Trophoblast cell (in vitro differentiated cells and primary cell): ENCODE data around the gene COL4A2.

Source experiments
- DNase-seq, 2 donors: peaks; one replicate each; pipeline ENCODE4 v3.0.0-alpha.2; 2016
- H2AFZ ChIP-seq: 2 replicates; pipeline ENCODE4 v1.6.1; 2013; ENCODE audit warnings: low read length, moderate library complexity, mild to moderate bottlenecking; ENCODE audit not compliant: insufficient read depth, poor library complexity
- H2AK5ac ChIP-seq: 2 replicates; pipeline ENCODE4 v1.6.1; 2013; ENCODE audit warnings: mild to moderate bottlenecking, low read length
- H2BK120ac ChIP-seq: 2 replicates; pipeline ENCODE4 v1.6.1; 2013; ENCODE audit warnings: low read length, mild to moderate bottlenecking, moderate library complexity; ENCODE audit not compliant: insufficient read depth, poor library complexity
- H2BK12ac ChIP-seq: 2 replicates; pipeline ENCODE4 v1.6.1; 2013; ENCODE audit warnings: mild to moderate bottlenecking, low read length, moderate library complexity
- H2BK5ac ChIP-seq: 2 replicates; pipeline ENCODE4 v1.6.1; 2013; ENCODE audit warnings: low read length, low read depth, moderate library complexity, mild to moderate bottlenecking; ENCODE audit not compliant: poor library complexity
- H3K14ac ChIP-seq: 2 replicates; pipeline ENCODE4 v1.6.1; 2013; ENCODE audit warnings: mild to moderate bottlenecking, low read length
- H3K18ac ChIP-seq: 2 replicates; pipeline ENCODE4 v1.6.1; 2013; ENCODE audit warnings: mild to moderate bottlenecking, low read length
- H3K23ac ChIP-seq: 2 replicates; pipeline ENCODE4 v1.6.1; 2013; ENCODE audit warnings: low read length
- H3K27ac ChIP-seq: 2 replicates; pipeline ENCODE4 v1.5.1; 2013; ENCODE audit warnings: low read depth, mild to moderate bottlenecking, inconsistent platforms, low read length, moderate library complexity
- H3K27me3 ChIP-seq: 2 replicates; pipeline ENCODE4 v1.6.1; 2013; ENCODE audit warnings: inconsistent platforms, mild to moderate bottlenecking, low read length, moderate library complexity; ENCODE audit not compliant: insufficient read depth
- H3K36me3 ChIP-seq, 2 experiments: 1 replicate in 1 of 2; 2 replicates in 1 of 2; pipeline ENCODE4 v1.6.1; 2013; ENCODE audit warnings: low read length in 2 of 2, mild to moderate bottlenecking in 2 of 2, moderate library complexity in 1 of 2; ENCODE audit not compliant: insufficient read depth in 2 of 2, control insufficient read depth in 1 of 2
- H3K4ac ChIP-seq: 2 replicates; pipeline ENCODE4 v1.6.1; 2013; ENCODE audit warnings: low read depth, mild to moderate bottlenecking, low read length, moderate library complexity
- H3K4me1 ChIP-seq, 2 experiments: 1 replicate in 1 of 2; 2 replicates in 1 of 2; pipeline ENCODE4 v1.6.1; 2013; ENCODE audit warnings: low read length in 2 of 2, mild to moderate bottlenecking in 2 of 2, moderate library complexity in 1 of 2; ENCODE audit not compliant: insufficient read depth in 2 of 2, control insufficient read depth in 1 of 2
- H3K4me2 ChIP-seq: 2 replicates; pipeline ENCODE4 v1.6.1; 2013; ENCODE audit warnings: inconsistent platforms, mild to moderate bottlenecking, low read length, moderate library complexity
- H3K4me3 ChIP-seq: 2 replicates; pipeline ENCODE4 v1.5.1; 2013; ENCODE audit warnings: mild to moderate bottlenecking, low read depth, low read length, inconsistent platforms
- H3K79me1 ChIP-seq: one replicate; pipeline ENCODE4 v1.6.1; 2013; ENCODE audit warnings: low read length
- H3K79me2 ChIP-seq: 2 replicates; pipeline ENCODE4 v1.6.1; 2013; ENCODE audit warnings: low read length, mild to moderate bottlenecking; ENCODE audit not compliant: control insufficient read depth, insufficient read depth, poor library complexity
- H3K9ac ChIP-seq: 2 replicates; pipeline ENCODE4 v1.6.1; 2013; ENCODE audit warnings: mild to moderate bottlenecking, low read length
- H3K9me3 ChIP-seq: 2 replicates; pipeline ENCODE4 v1.6.1; 2013; ENCODE audit warnings: low read depth, mild to moderate bottlenecking, control low read depth, inconsistent platforms, low read length; ENCODE audit not compliant: insufficient read depth
- H4K12ac ChIP-seq: 2 replicates; pipeline ENCODE4 v1.6.1; 2013; ENCODE audit warnings: low read depth, mild to moderate bottlenecking, low read length, moderate library complexity
- H4K8ac ChIP-seq: 2 replicates; pipeline ENCODE4 v1.6.1; 2013; ENCODE audit warnings: low read depth, mild to moderate bottlenecking, low read length, moderate library complexity
- H4K91ac ChIP-seq: one replicate; pipeline ENCODE4 v1.6.1; 2013; ENCODE audit warnings: low read depth, mild to moderate bottlenecking, low read length, moderate library complexity
- WGBS: extraction: QIAGEN DNeasy Blood & Tissue Kit; methylation state at CpG from one replicate; pipeline ENCODE4 v1.1.7; 2013; ENCODE audit warnings: missing lambda C conversion rate; ENCODE audit not compliant: insufficient read length, insufficient coverage; ENCODE audit errors: extremely low coverage; 5-methylcytosine and 5-hydroxymethylcytosine counted together

Gene COL4A2

GRCh38 chr13:110411688-110412059, 104.6 kb downstream of the COL4A2 start:
- H3K4me3 ChIP-seq = no peak overlapping the region
- H2BK5ac ChIP-seq = peak overlapping the region; percentile 89

GRCh38 chr13:110412132-110412914, 105.2 kb downstream of the COL4A2 start:
- H2AK5ac ChIP-seq = peak overlapping the region; percentile 38
- no peak overlapping the region for H4K12ac ChIP-seq
- peak; percentile 94 to 99 for DNase-seq
- peaks cover 16% of the 10 kb centered on the region for H3K79me2 ChIP-seq
- H3K4ac ChIP-seq = no peak overlapping the region
- H3K4me3 ChIP-seq = no peak overlapping the region
- H3K4me1 ChIP-seq = peaks cover 57 to 64% of the 10 kb centered on the region in 2 experiments
- H2BK5ac ChIP-seq = peak overlapping the region; percentile 89
- H3K14ac ChIP-seq = peak overlapping the region; percentile 33
- H3K36me3 ChIP-seq = peaks cover 9 to 18% of the 10 kb centered on the region in 2 experiments
- WGBS = no CpG with 5 or more reads among the region's 16 CpGs
- peak overlapping the region; percentile 5 for H2AFZ ChIP-seq
- peak overlapping the region; percentile 48 for H3K18ac ChIP-seq
- peak overlapping the region; percentile 96 for H2BK12ac ChIP-seq
- H3K4me2 ChIP-seq = peak overlapping the region; percentile 17
- no peaks in the 10 kb centered on the region for H3K9me3 ChIP-seq
- peak overlapping the region; percentile 67 for H2BK120ac ChIP-seq
- H3K27me3 ChIP-seq = no peaks in the 10 kb centered on the region
- peak overlapping the region; percentile 88 for H3K27ac ChIP-seq
- H4K8ac ChIP-seq = peak overlapping the region; percentile 53
- H3K23ac ChIP-seq = no peak overlapping the region
- H4K91ac ChIP-seq = peak overlapping the region; percentile 94
- no peak overlapping the region for H3K9ac ChIP-seq
- peaks cover 66% of the 10 kb centered on the region for H3K79me1 ChIP-seq

More at GRCh38 chr13:110411688-110412059, 104.6 kb downstream of the COL4A2 start:
- peak overlapping the region; percentile 88 for H3K27ac ChIP-seq
- no peak overlapping the region for H2AK5ac ChIP-seq
- H3K9me3 ChIP-seq = no peaks in the 10 kb centered on the region
- H2BK120ac ChIP-seq = peak overlapping the region; percentile 67
- peak overlapping the region; percentile 23 for H3K4ac ChIP-seq
- H2BK12ac ChIP-seq = peak overlapping the region; percentile 56
- peak overlapping the region; percentile 30 for H3K18ac ChIP-seq
- H3K9ac ChIP-seq = no peak overlapping the region
- peak overlapping the region; percentile 94 for H4K91ac ChIP-seq
- H3K79me2 ChIP-seq = peaks cover 16% of the 10 kb centered on the region
- H2AFZ ChIP-seq = no peak overlapping the region
- peak in 1 of 2 donors; percentile 41 for DNase-seq
- H3K23ac ChIP-seq = no peak overlapping the region
- H3K79me1 ChIP-seq = peaks cover 68% of the 10 kb centered on the region
- H4K8ac ChIP-seq = peak overlapping the region; percentile 53
- no CpG with 5 or more reads among the region's 3 CpGs for WGBS
- H4K12ac ChIP-seq = no peak overlapping the region
- no peaks in the 10 kb centered on the region for H3K27me3 ChIP-seq
- peaks cover 12 to 21% of the 10 kb centered on the region in 2 experiments for H3K36me3 ChIP-seq
- peaks cover 54 to 66% of the 10 kb centered on the region in 2 experiments for H3K4me1 ChIP-seq
- H3K14ac ChIP-seq = peak overlapping the region; percentile 33
- peak overlapping the region; percentile 17 for H3K4me2 ChIP-seq

GRCh38 chr13:110413016-110413675, 106.1 kb downstream of the COL4A2 start:
- Histone ChIP-seq H4K12ac (no peak overlapping the region), H2BK120ac (peak overlapping the region; percentile 56), H2BK5ac (peak overlapping the region; percentile 34), H3K36me3 (peaks cover 9 to 14% of the 10 kb centered on the region in 2 experiments), H3K23ac (no peak overlapping the region), H2AK5ac (peak overlapping the region; percentile 51), H4K8ac (peak overlapping the region; percentile 27), H4K91ac (peak overlapping the region; percentile 83), H2BK12ac (peak overlapping the region; percentile 96), H3K27me3 (no peaks in the 10 kb centered on the region), H2AFZ (no peak overlapping the region), H3K4me3 (no peak overlapping the region), H3K79me2 (peaks cover 16% of the 10 kb centered on the region), H3K4ac (peak overlapping the region; percentile 62), H3K14ac (peak overlapping the region; percentile 76), H3K4me1 (peaks cover 54 to 59% of the 10 kb centered on the region in 2 experiments), H3K4me2 (no peak overlapping the region), H3K27ac (peak overlapping the region; percentile 88), H3K18ac (peak overlapping the region; percentile 64), H3K79me1 (peaks cover 60% of the 10 kb centered on the region), H3K9me3 (no peaks in the 10 kb centered on the region), H3K9ac (no peak overlapping the region)
- 100% methylated on average over 2 of the region's 17 CpGs for WGBS
- peak in 1 of 2 donors; percentile 57 for DNase-seq

GRCh38 chr13:110413676-110414040, 106.6 kb downstream of the COL4A2 start:
- peak overlapping the region; percentile 56 for H2BK120ac ChIP-seq
- peaks cover 55% of the 10 kb centered on the region for H3K79me1 ChIP-seq
- peak overlapping the region; percentile 34 for H2BK5ac ChIP-seq
- peaks cover 49 to 55% of the 10 kb centered on the region in 2 experiments for H3K4me1 ChIP-seq
- H4K91ac ChIP-seq = peak overlapping the region; percentile 83
- H3K9ac ChIP-seq = no peak overlapping the region
- H3K9me3 ChIP-seq = no peaks in the 10 kb centered on the region
- H3K4me3 ChIP-seq = no peak overlapping the region
- H3K14ac ChIP-seq = peak overlapping the region; percentile 76
- no peak overlapping the region for H3K23ac ChIP-seq
- H2AK5ac ChIP-seq = peak overlapping the region; percentile 51
- no CpG with 5 or more reads among the region's 6 CpGs for WGBS
- no peak overlapping the region for H3K4me2 ChIP-seq
- DNase-seq = peak; percentile 54 to 67
- H2AFZ ChIP-seq = no peak overlapping the region
- H2BK12ac ChIP-seq = peak overlapping the region; percentile 96
- H3K79me2 ChIP-seq = peaks cover 16% of the 10 kb centered on the region
- H4K12ac ChIP-seq = no peak overlapping the region
- H3K18ac ChIP-seq = peak overlapping the region; percentile 64
- H3K27me3 ChIP-seq = no peaks in the 10 kb centered on the region
- H3K27ac ChIP-seq = peak overlapping the region; percentile 88
- H3K36me3 ChIP-seq = peaks cover 6 to 11% of the 10 kb centered on the region in 2 experiments
- H3K4ac ChIP-seq = peak overlapping the region; percentile 62
- peak overlapping the region; percentile 27 for H4K8ac ChIP-seq
